ENCODE results near the gene CASQ2.

Gene CASQ2

GRCh38 chr1:115768549-115768948 is at the start of gene CASQ2:
TSS of gene CASQ2 (minus strand) at chr1:115768714. CDS start at chr1:115768541, 173 bp downstream.
- no peak for DNase-seq (ENCODE audit: low read depth in 2 of 2)

- no peak for DNase-seq (ENCODE audit: low read depth in 2 of 2)
These were observed 47.2 kb upstream of the CASQ2 start for GRCh38 chr1:115815694-115816093.

GRCh38 chr1:115814685-115815398 is 46.3 kb upstream of the CASQ2 start:
- DNase-seq (ENCODE audit: low read depth in 2 of 2): no peak

- DNase-seq (ENCODE audit: low read depth in 2 of 2): no peak
These were observed 45.2 kb upstream of the CASQ2 start for GRCh38 chr1:115813727-115814126.

- no peak for DNase-seq (ENCODE audit: low read depth in 2 of 2)
These were observed 42.8 kb upstream of the CASQ2 start for GRCh38 chr1:115811140-115811828.

- no peak for DNase-seq (ENCODE audit: low read depth in 2 of 2)
These were observed 42.1 kb upstream of the CASQ2 start for GRCh38 chr1:115810609-115811008.

GRCh38 chr1:115809847-115810246 is 41.3 kb upstream of the CASQ2 start:
- DNase-seq (ENCODE audit: low read depth in 2 of 2): no peak

- DNase-seq (ENCODE audit: low read depth in 2 of 2): no peak
These were observed 40.6 kb upstream of the CASQ2 start for GRCh38 chr1:115809076-115809475.

GRCh38 chr1:115807723-115808122 is 39.2 kb upstream of the CASQ2 start:
- DNase-seq (ENCODE audit: low read depth in 2 of 2): peak; percentile 64 to 65

GRCh38 chr1:115805597-115805996 is 37.1 kb upstream of the CASQ2 start:
- DNase-seq (ENCODE audit: low read depth in 2 of 2): no peak

- DNase-seq (ENCODE audit: low read depth in 2 of 2): no peak
These were observed 33.9 kb upstream of the CASQ2 start for GRCh38 chr1:115802416-115802815.

- DNase-seq (ENCODE audit: low read depth in 2 of 2): no peak
These were observed 29.0 kb upstream of the CASQ2 start for GRCh38 chr1:115797486-115797885.

- DNase-seq (ENCODE audit: low read depth in 2 of 2): no peak
These were observed 28.4 kb upstream of the CASQ2 start for GRCh38 chr1:115796897-115797296.

GRCh38 chr1:115796036-115796435 is 27.5 kb upstream of the CASQ2 start:
- no peak for DNase-seq (ENCODE audit: low read depth in 2 of 2)

- no peak for DNase-seq (ENCODE audit: low read depth in 2 of 2)
These were observed 26.6 kb upstream of the CASQ2 start for GRCh38 chr1:115794976-115795639.

- no peak for DNase-seq (ENCODE audit: low read depth in 2 of 2)
These were observed 24.6 kb upstream of the CASQ2 start for GRCh38 chr1:115793162-115793561.

GRCh38 chr1:115791816-115792215 is 23.3 kb upstream of the CASQ2 start:
- DNase-seq (ENCODE audit: low read depth in 2 of 2): no peak

- DNase-seq (ENCODE audit: low read depth in 2 of 2): no peak
These were observed 22.3 kb upstream of the CASQ2 start for GRCh38 chr1:115790846-115791245.

GRCh38 chr1:115790356-115790755 is 21.8 kb upstream of the CASQ2 start:
- no peak for DNase-seq (ENCODE audit: low read depth in 2 of 2)

GRCh38 chr1:115783311-115783710 is 14.8 kb upstream of the CASQ2 start:
- DNase-seq (ENCODE audit: low read depth in 2 of 2): peak in 1 of 2 experiments; percentile 5

- peak; percentile 84 to 88 for DNase-seq (ENCODE audit: low read depth in 2 of 2)
These were observed 14.2 kb upstream of the CASQ2 start for GRCh38 chr1:115782571-115783281.

GRCh38 chr1:115781851-115782250 is 13.3 kb upstream of the CASQ2 start:
- DNase-seq (ENCODE audit: low read depth in 2 of 2): no peak

Measured in fibroblast of skin of left quadriceps (primary cell).